Measurements from ENCODE around the gene CLDN17. TPM values are rescaled to one million over a fixed set of nuclear protein-coding genes. Genes with fewer than 3 reads are reported as not detected.

CLDN17 gene
- total RNA-seq (not detected in 2 replicates), polyA plus RNA-seq (not detected in 2 replicates)

GRCh38 chr21:30166705-30167104 lies at the start of gene CLDN17:
Gene CLDN17, minus strand, starts transcription at chr21:30166805. Its CDS starts 188 bp downstream, at chr21:30166617.
- H3K9me2 ChIP-seq (replicated peaks; ENCODE audit: insufficient read depth): no peaks in the 10 kb centered on the region
- DNase-seq (ENCODE audit: low spot score): no peak

GRCh38 chr21:30216041-30216723 lies 49.6 kb upstream of the CLDN17 start, which contains the start of gene CLDN8:
Gene CLDN8, minus strand, starts transcription at chr21:30216097. Its CDS starts 172 bp downstream, at chr21:30215925.
- DNase-seq (ENCODE audit: low spot score): no peak
- Histone ChIP-seq H3K4me1 (ENCODE audit: insufficient read depth) (no peaks in the 10 kb centered on the region), H4K20me1 (ENCODE audit: insufficient read depth, poor library complexity, severe bottlenecking) (no peaks in the 10 kb centered on the region), H3K79me2 (no peaks in the 10 kb centered on the region), H3K27me3 (no peaks in the 10 kb centered on the region), H3K4me2 (peak within 1 kb of the TSS; percentile 23), H3K9me2 (replicated peaks; ENCODE audit: insufficient read depth) (no peaks in the 10 kb centered on the region), H3K9me3 (ENCODE audit: low read depth) (no peaks in the 10 kb centered on the region), H3K27ac (no peak within 1 kb of the TSS), H3K36me3 (replicated peaks; ENCODE audit: insufficient read depth, low read depth) (no peaks in the 10 kb centered on the region), H3K4me3 (no peak within 1 kb of the TSS), H2AFZ (no peak within 1 kb of the TSS)
- TF ChIP-seq EZH2 (IDR thresholded peaks at IDR 0.05; ENCODE audit: borderline replicate concordance): no peak
- no peak for TF ChIP-seq CTCF (IDR thresholded peaks at IDR 0.05; ENCODE audit: poor library complexity)
- no peak for TF ChIP-seq EZH2phosphoT487 (IDR thresholded peaks at IDR 0.05; ENCODE audit: low read depth, severe bottlenecking, unreplicated experiment)
- 81% methylated on average over 5 of the region's 5 CpGs for whole genome bisulfite sequencing (ENCODE audit: low lambda C conversion rate, missing lambda C conversion rate)

More at GRCh38 chr21:30166705-30167104, at the start of gene CLDN17:
- WGBS (ENCODE audit: low lambda C conversion rate, missing lambda C conversion rate): 85% methylated on average over 1 of the region's 1 CpG
- Histone ChIP-seq H3K36me3 (replicated peaks; ENCODE audit: insufficient read depth, low read depth) (no peaks in the 10 kb centered on the region), H3K4me3 (no peak within 1 kb of the TSS), H3K79me2 (no peaks in the 10 kb centered on the region), H3K9me3 (ENCODE audit: low read depth) (no peaks in the 10 kb centered on the region), H2AFZ (no peak within 1 kb of the TSS), H3K4me2 (no peak within 1 kb of the TSS), H3K27ac (no peak within 1 kb of the TSS), H3K27me3 (no peaks in the 10 kb centered on the region), H3K4me1 (ENCODE audit: insufficient read depth) (no peaks in the 10 kb centered on the region), H4K20me1 (ENCODE audit: insufficient read depth, poor library complexity, severe bottlenecking) (no peaks in the 10 kb centered on the region)
- no peak for TF ChIP-seq EZH2phosphoT487 (IDR thresholded peaks at IDR 0.05; ENCODE audit: low read depth, severe bottlenecking, unreplicated experiment)
- no peak for TF ChIP-seq CTCF (IDR thresholded peaks at IDR 0.05; ENCODE audit: poor library complexity)

GRCh38 chr21:30211071-30211470 lies 44.5 kb upstream of the CLDN17 start:
- no peak overlapping the region for H3K27ac ChIP-seq
- TF ChIP-seq CTCF (IDR thresholded peaks at IDR 0.05; ENCODE audit: poor library complexity) (no peak), EZH2phosphoT487 (IDR thresholded peaks at IDR 0.05; ENCODE audit: low read depth, severe bottlenecking, unreplicated experiment) (no peak), EZH2 (IDR thresholded peaks at IDR 0.05; ENCODE audit: borderline replicate concordance) (no peak)
- no peak for DNase-seq (ENCODE audit: low spot score)
- WGBS (ENCODE audit: low lambda C conversion rate, missing lambda C conversion rate): 71% methylated on average over 1 of the region's 1 CpG
- H3K27me3 ChIP-seq: no peaks in the 10 kb centered on the region
- no peaks in the 10 kb centered on the region for H3K9me2 ChIP-seq (replicated peaks; ENCODE audit: insufficient read depth)
- H3K4me3 ChIP-seq: no peak overlapping the region
- H4K20me1 ChIP-seq (ENCODE audit: insufficient read depth, poor library complexity, severe bottlenecking): no peaks in the 10 kb centered on the region
- no peaks in the 10 kb centered on the region for H3K4me1 ChIP-seq (ENCODE audit: insufficient read depth)
- no peaks in the 10 kb centered on the region for H3K79me2 ChIP-seq
- H3K36me3 ChIP-seq (replicated peaks; ENCODE audit: insufficient read depth, low read depth): no peaks in the 10 kb centered on the region
- H2AFZ ChIP-seq: no peak overlapping the region
- H3K4me2 ChIP-seq: no peak overlapping the region
- no peaks in the 10 kb centered on the region for H3K9me3 ChIP-seq (ENCODE audit: low read depth)

All from hepatocyte (in vitro differentiated cells).